Ovary (tissue), 9 donors: ENCODE measurements around the gene JAK1. TPM values are rescaled to one million over a fixed set of nuclear protein-coding genes. Genes with fewer than 3 reads are reported as not detected.

Source experiments
- DNase-seq, 5 donors: peaks; one replicate each; pipeline ENCODE4 v3.0.0-alpha.2; 2019 to 2020
- H3K27ac ChIP-seq, 2 donors: fragments of 200-600 bp; one replicate each; pipeline versions ENCODE4 v1.5.1 to v1.8.0; 2019 to 2022
- H3K27me3 ChIP-seq: fragments of 200-600 bp; one replicate; pipeline ENCODE4 v1.8.0; 2022
- H3K36me3 ChIP-seq: fragments of 200-600 bp; sonication (generic); one replicate; pipeline ENCODE4 v1.5.1; 2019
- H3K4me1 ChIP-seq: one replicate; pipeline ENCODE4 v1.8.1; 2013; ENCODE audit warnings: mild to moderate bottlenecking, moderate library complexity; ENCODE audit not compliant: insufficient read depth
- H3K4me3 ChIP-seq: fragments of 200-600 bp; sonication (generic); one replicate; pipeline ENCODE4 v1.5.1; 2017
- H3K9me3 ChIP-seq, 2 donors: fragments of 200-600 bp in 1 of 2; sonication (generic) in 1 of 2; one replicate each; pipeline versions ENCODE4 v1.5.1 to v1.8.1; 2013 to 2019; ENCODE audit warnings: mild to moderate bottlenecking in 1 of 2, moderate library complexity in 1 of 2
- EP300 ChIP-seq: sonication (generic); formaldehyde crosslinking; IDR thresholded peaks from one replicate; pipeline ENCODE4 v1.6.1; 2017; ENCODE audit warnings: antibody characterized with exemption
- POLR2A ChIP-seq: fragments of 450-650 bp; IDR thresholded peaks from one replicate; pipeline ENCODE4 v1.6.1; 2017; ENCODE audit warnings: antibody characterized with exemption, mild to moderate bottlenecking, moderate library complexity
- whole genome bisulfite sequencing, 3 donors: extraction: QIAGEN DNeasy Blood & Tissue Kit in 1 of 3; methylation state at CpG; one replicate each; pipeline versions ENCODE4 v1.1.5 to v1.1.7; 2013 to 2017; 5-methylcytosine and 5-hydroxymethylcytosine counted together
- intact Hi-C, 4 donors: fragments of 100-400 bp; cut with DNase I; formaldehyde crosslinking; loops; one replicate each; pipeline versions ENCODE4 v1.11.0 to v1.15.1; 2022 to 2023
- polyA plus RNA-seq, 2 donors: library from polyadenylated mRNA; stranded (reverse); fragments of 200-250 nt in 1 of 2; fragments of 350-450 nt in 1 of 2; fragmentation: Illumina TruSeq in 1 of 2; extraction: RNeasy Lipid Tissue Mini Kit (QIAGEN cat#74804) in 1 of 2; gene quantifications; one replicate each; pipeline ENCODE4 v1.2.3, GENCODE V29; 2013 to 2014
- total RNA-seq, 7 donors: library from RNA; depleted of rRNA in 2 of 7; stranded (reverse); fragments of >200 nt in 2 of 7; fragmentation: NEBNext Ultra II Directional in 3 of 7; extraction: Animal tissue kit (Norgen Biotek cat#: 25700) in 3 of 7; gene quantifications; one replicate each; pipeline versions ENCODE4 v1.1.0 to v1.2.4, GENCODE V29; 2016 to 2023
- TF ChIP-seq, protein P1 (sequence below), 3 donors: fragments of 450-650 bp in 2 of 3; fragments of 200-600 bp in 1 of 3; IDR thresholded peaks; one replicate each; pipeline versions ENCODE4 v1.5.1 to v1.8.0; 2016 to 2022; ENCODE audit warnings: antibody characterized with exemption in 3 of 3, mild to moderate bottlenecking in 1 of 3
- donor health status: DM: no; HTN: no; CAD: no; lungs with moderate emphysema.
- donor health status: DM: no; HTN: no; CAD: no.
- donor health status: Bipolar disorder and iron deficiency.
- donor health status: DM: yes; HTN: yes; CAD: no.
- donor health status: DM: no; HTN: no; CAD: no.
- donor health status: DM: yes; HTN: yes; CAD: no.

The JAK1 gene
- total and polyA plus RNA-seq, 9 donors = 50.9 to 169 (median 127) TPM

DNA sequence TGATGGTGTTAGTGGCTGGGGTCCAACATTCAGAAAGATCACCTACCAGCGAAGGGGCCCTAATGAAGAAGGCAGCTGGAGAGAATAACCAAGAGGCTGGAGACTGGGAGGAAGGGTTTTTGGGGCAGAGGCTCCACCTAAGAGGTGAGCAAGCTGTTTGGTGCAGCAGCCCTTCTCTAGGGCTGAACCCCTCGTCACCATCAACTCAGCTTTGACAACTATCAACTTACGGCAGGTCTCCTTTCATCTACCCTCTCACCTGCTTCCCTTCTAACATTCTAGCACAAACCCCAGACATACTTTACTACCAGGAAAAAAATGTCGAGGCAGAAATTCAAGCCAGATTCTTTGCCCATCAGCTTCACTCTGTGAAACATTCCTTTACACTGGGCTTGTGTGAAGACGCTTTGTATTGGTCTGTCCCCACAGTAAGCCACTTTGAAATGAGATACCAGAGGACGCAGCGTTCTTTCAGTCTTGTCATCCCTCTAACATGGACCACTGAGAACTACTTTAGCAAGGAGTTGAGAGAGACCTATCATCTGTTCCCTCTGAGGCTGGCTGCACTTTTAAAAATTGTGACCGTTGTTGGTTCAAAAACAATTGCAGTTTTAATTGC is 136.8 kb downstream of the JAK1 start:
- intact Hi-C loops = loop anchor here (5.0 to 10.0 kb wide), 5 partner anchors 135 to 567 kb away; no protein-coding TSS in a partner anchor
- H3K4me3 ChIP-seq = no peak overlapping the region
- no peak for DNase-seq
- no peak overlapping the region for H3K27ac ChIP-seq
- TF ChIP-seq EP300 (no peak), POLR2A (no peak)
- TF ChIP-seq, protein P1, sequence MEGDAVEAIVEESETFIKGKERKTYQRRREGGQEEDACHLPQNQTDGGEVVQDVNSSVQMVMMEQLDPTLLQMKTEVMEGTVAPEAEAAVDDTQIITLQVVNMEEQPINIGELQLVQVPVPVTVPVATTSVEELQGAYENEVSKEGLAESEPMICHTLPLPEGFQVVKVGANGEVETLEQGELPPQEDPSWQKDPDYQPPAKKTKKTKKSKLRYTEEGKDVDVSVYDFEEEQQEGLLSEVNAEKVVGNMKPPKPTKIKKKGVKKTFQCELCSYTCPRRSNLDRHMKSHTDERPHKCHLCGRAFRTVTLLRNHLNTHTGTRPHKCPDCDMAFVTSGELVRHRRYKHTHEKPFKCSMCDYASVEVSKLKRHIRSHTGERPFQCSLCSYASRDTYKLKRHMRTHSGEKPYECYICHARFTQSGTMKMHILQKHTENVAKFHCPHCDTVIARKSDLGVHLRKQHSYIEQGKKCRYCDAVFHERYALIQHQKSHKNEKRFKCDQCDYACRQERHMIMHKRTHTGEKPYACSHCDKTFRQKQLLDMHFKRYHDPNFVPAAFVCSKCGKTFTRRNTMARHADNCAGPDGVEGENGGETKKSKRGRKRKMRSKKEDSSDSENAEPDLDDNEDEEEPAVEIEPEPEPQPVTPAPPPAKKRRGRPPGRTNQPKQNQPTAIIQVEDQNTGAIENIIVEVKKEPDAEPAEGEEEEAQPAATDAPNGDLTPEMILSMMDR (IDR thresholded peaks at IDR 0.05) = no peak
- H3K4me1 ChIP-seq = no peaks in the 10 kb centered on the region
- H3K36me3 ChIP-seq = no peaks in the 10 kb centered on the region
- H3K9me3 ChIP-seq = no peaks in the 10 kb centered on the region
- no peaks in the 10 kb centered on the region for H3K27me3 ChIP-seq
- WGBS, 3 donors = 75 to 78% (median 76%) methylated on average over 8 of the region's 8 CpGs

DNA sequence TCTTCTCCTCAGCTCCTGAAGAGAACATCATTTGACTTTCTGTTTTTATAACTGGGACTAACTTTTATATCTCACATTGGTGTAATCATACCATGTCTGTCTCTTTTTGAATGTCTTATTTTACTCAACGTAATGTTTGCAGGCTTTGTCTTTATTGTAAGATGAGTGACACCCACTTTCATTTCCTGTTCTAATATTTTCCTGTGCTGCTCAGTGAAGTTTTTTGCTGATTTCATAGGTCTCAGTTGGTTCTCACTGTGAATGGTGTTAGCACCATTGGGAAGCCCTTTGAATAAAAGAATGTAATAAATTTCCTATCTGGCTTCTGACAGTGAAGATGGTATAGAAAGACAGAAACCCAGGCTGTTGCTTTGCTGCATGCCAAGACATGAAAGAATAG is 137.5 kb downstream of the JAK1 start:
- Histone ChIP-seq H3K4me1 (no peaks in the 10 kb centered on the region), H3K36me3 (no peaks in the 10 kb centered on the region), H3K9me3 (no peaks in the 10 kb centered on the region), H3K27me3 (no peaks in the 10 kb centered on the region), H3K4me3 (no peak overlapping the region), H3K27ac (no peak overlapping the region)
- WGBS, 3 donors = 83 to 85% (median 84%) methylated on average over 1 of the region's 1 CpG
- intact Hi-C loops = loop anchor here (5.0 to 10.0 kb wide), 5 partner anchors 134 to 567 kb away; no protein-coding TSS in a partner anchor
- TF ChIP-seq EP300 = no peak
- no peak for TF ChIP-seq POLR2A
- TF ChIP-seq, protein P1 (IDR thresholded peaks at IDR 0.05) = no peak
- no peak for DNase-seq

DNA sequence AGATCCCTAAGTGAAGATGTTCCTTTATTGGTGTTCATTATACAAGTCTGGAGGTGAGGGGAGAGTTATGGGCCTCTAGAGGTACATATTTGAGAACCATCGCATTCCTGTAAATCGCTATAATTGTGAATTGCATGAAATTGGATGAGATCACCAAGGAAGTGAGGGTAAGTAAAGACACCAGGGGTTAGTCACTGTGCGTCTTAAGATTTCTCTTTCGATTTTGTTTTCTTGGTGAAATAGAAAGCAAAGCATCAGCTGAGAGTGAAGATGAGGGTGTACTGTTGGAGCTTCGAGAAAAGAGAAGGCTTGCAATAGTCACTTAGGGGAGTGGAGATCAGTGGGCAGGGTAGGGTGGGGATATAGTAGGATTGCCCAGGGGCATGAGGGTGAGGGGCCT is 139.4 kb downstream of the JAK1 start:
- Histone ChIP-seq H3K36me3 (no peaks in the 10 kb centered on the region), H3K27ac (no peak overlapping the region), H3K27me3 (no peaks in the 10 kb centered on the region), H3K4me3 (no peak overlapping the region), H3K4me1 (no peaks in the 10 kb centered on the region), H3K9me3 (no peaks in the 10 kb centered on the region)
- WGBS, 3 donors = 89 to 93% (median 91%) methylated on average over 5 of the region's 5 CpGs
- intact Hi-C loops = loop anchor here (5.0 to 10.0 kb wide), 5 partner anchors 132 to 565 kb away; no protein-coding TSS in a partner anchor
- TF ChIP-seq POLR2A = no peak
- TF ChIP-seq EP300 = no peak
- TF ChIP-seq, protein P1 (IDR thresholded peaks at IDR 0.05) = no peak
- no peak for DNase-seq

- no peak overlapping the region for H3K27ac ChIP-seq
Observed at GRCh38 chr1:64823691-64824476, 142.5 kb downstream of the JAK1 start.

More at GRCh38 chr1:64823691-64824476, 142.5 kb downstream of the JAK1 start:
- peak in 4 of 5 donors; percentile 54 to 81 (median 67) for DNase-seq
- Histone ChIP-seq H3K36me3 (no peaks in the 10 kb centered on the region), H3K9me3 (no peaks in the 10 kb centered on the region), H3K4me1 (no peaks in the 10 kb centered on the region), H3K27me3 (no peaks in the 10 kb centered on the region), H3K4me3 (no peak overlapping the region)
- WGBS, 3 donors = 38 to 50% (median 42%) methylated on average over 11 of the region's 11 CpGs
- no peak for TF ChIP-seq POLR2A
- TF ChIP-seq, protein P1 (IDR thresholded peaks at IDR 0.05) = peak; percentile 55 to 83 (median 81)
- TF ChIP-seq EP300 = no peak
- intact Hi-C loops = loop anchor here (5.0 to 10.0 kb wide), 5 partner anchors 129 to 559 kb away; no protein-coding TSS in a partner anchor
